Kidney (tissue), 14 donors: ENCODE results near the gene PNMA6A. TPM values are rescaled to one million over a fixed set of nuclear protein-coding genes. Genes with fewer than 3 reads are reported as not detected.
"Not testable (repeated sequence)": the region's sequence is repeated elsewhere in the genome, so short reads cannot be mapped to it uniquely, and the experiment has no call there.

ENCODE experiments used
- DNase-seq, 5 donors: peaks; one replicate each; pipeline ENCODE4 v3.0.0-alpha.2; 2013 to 2020
- FAIRE-seq: peaks from 2 replicates; lab custom pipeline; 2012; peaks lifted over from hg19 to GRCh38; lab: Jason Lieb, UNC
- H3K27ac ChIP-seq, 2 donors: one replicate each; pipeline ENCODE4 v1.7.0; 2013; ENCODE audit warnings: low read depth in 2 of 2, low read length in 2 of 2, inconsistent platforms in 1 of 2
- H3K27me3 ChIP-seq: one replicate; pipeline ENCODE4 v1.7.1; 2013; ENCODE audit warnings: low read length, inconsistent platforms; ENCODE audit not compliant: control insufficient read depth, insufficient read depth
- H3K36me3 ChIP-seq, 3 donors: one replicate each; pipeline versions ENCODE4 v1.7.0 to v1.7.1; 2013; ENCODE audit warnings: low read length in 3 of 3, control low read depth in 1 of 3, inconsistent platforms in 1 of 3; ENCODE audit not compliant: insufficient read depth in 3 of 3, control insufficient read depth in 2 of 3
- H3K4me1 ChIP-seq, 3 donors: one replicate each; pipeline versions ENCODE4 v1.7.0 to v1.7.1; 2013; ENCODE audit warnings: low read length in 3 of 3, inconsistent platforms in 1 of 3, low read depth in 1 of 3; ENCODE audit not compliant: control insufficient read depth in 2 of 3, insufficient read depth in 2 of 3
- H3K4me3 ChIP-seq, 3 donors: one replicate each; pipeline versions ENCODE4 v1.7.0 to v1.8.1; 2013; ENCODE audit warnings: low read length in 3 of 3, control low read depth in 1 of 3, inconsistent platforms in 1 of 3
- H3K9ac ChIP-seq, 3 donors: one replicate each; pipeline versions ENCODE4 v1.7.0 to v1.7.1; 2013; ENCODE audit warnings: low read length in 3 of 3, control low read depth in 1 of 3, inconsistent platforms in 1 of 3
- H3K9me3 ChIP-seq, 3 donors: one replicate each; pipeline versions ENCODE4 v1.7.0 to v1.7.1; 2013; ENCODE audit warnings: low read length in 3 of 3, control low read depth in 1 of 3, inconsistent platforms in 1 of 3; ENCODE audit not compliant: control insufficient read depth in 2 of 3, insufficient read depth in 1 of 3
- intact Hi-C: fragments of 100-400 bp; cut with DNase I; formaldehyde crosslinking; loops from one replicate; pipeline ENCODE4 v1.11.1; 2022
- polyA plus RNA-seq: library from polyadenylated mRNA; stranded (reverse); fragments of 350-450 nt; fragmentation: Illumina TruSeq; extraction: RNeasy Lipid Tissue Mini Kit (QIAGEN cat#74804); gene quantifications from one replicate; pipeline ENCODE4 v1.2.3, GENCODE V29; 2014; ENCODE audit warnings: low read depth, low replicate concordance; ENCODE audit not compliant: insufficient read depth
- total RNA-seq: library from RNA; stranded (reverse); fragmentation: NEBNext Ultra II Directional; extraction: Animal tissue kit (Norgen Biotek cat#: 25700); gene quantifications from one replicate; pipeline ENCODE4 v1.2.1, GENCODE V29; 2021
- TF ChIP-seq, protein P1 (sequence below): IDR thresholded peaks from 3 replicates; pipeline ENCODE4 v1.5.1; 2012; ENCODE audit warnings: mild to moderate bottlenecking, moderate library complexity, borderline replicate concordance; ENCODE audit not compliant: insufficient read depth; ENCODE audit errors: extremely low read depth
- donor health status: control.
- donor health status: control.
- donor health status: control.
- donor health status: control.
- donor health status: control.
- donor health status: DM: yes; HTN: yes; CAD: no.
- donor health status: Normal renal cell carcinoma (clear cell type).

Gene PNMA6A
- total and polyA plus RNA-seq, 2 donors from 2014 or later, result 4.2 to 15.8 TPM

DNA sequence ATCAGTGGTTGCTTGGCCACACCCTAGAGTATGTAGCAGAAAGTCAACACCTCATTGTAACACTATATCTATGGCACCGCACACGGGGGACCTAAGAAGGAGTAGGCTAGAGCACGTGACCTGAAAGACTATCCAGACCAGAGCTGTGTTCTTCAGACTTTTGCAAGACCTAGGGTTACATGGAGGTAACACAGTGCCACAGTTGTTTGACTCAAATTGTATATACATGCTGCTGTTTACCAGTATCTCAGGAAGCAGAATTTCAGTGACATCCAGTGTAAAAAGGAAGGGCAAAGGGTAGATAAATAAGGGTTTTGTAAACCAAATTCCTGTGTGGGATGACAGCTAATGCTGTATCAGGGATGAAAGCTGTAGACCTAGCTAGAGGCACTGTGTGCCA lies 30.2 kb downstream of the PNMA6A start:
- Histone ChIP-seq H3K9me3 (no peaks in the 10 kb centered on the region), H3K27me3 (no peaks in the 10 kb centered on the region), H3K4me1 (no peaks in the 10 kb centered on the region), H3K9ac (no peak overlapping the region), H3K36me3 (no peaks in the 10 kb centered on the region), H3K27ac (no peak overlapping the region), H3K4me3 (no peak overlapping the region)
- intact Hi-C loops, result no loop called here
- DNase-seq (no peak), FAIRE-seq (no peak)
- TF ChIP-seq, protein P1, sequence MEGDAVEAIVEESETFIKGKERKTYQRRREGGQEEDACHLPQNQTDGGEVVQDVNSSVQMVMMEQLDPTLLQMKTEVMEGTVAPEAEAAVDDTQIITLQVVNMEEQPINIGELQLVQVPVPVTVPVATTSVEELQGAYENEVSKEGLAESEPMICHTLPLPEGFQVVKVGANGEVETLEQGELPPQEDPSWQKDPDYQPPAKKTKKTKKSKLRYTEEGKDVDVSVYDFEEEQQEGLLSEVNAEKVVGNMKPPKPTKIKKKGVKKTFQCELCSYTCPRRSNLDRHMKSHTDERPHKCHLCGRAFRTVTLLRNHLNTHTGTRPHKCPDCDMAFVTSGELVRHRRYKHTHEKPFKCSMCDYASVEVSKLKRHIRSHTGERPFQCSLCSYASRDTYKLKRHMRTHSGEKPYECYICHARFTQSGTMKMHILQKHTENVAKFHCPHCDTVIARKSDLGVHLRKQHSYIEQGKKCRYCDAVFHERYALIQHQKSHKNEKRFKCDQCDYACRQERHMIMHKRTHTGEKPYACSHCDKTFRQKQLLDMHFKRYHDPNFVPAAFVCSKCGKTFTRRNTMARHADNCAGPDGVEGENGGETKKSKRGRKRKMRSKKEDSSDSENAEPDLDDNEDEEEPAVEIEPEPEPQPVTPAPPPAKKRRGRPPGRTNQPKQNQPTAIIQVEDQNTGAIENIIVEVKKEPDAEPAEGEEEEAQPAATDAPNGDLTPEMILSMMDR, result no peak

DNA sequence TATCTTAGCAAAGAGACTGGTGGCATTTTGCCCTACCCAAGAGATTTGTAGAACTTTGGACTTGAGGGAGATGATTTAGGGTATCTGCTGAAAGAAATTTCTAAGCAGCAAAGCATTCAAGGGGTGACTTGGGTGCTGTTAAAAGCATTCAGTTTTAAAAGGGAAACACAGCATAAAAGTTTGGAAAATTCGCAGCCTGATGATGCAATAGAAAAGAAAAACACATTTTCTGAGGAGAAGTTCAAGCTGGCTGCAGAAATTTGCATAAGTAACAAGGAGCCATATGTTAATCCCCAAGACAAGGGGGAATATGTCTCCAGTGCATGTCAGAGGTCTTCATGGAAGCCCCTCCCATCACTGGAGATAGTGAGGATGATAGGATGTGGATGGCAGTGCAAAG lies 32.7 kb downstream of the PNMA6A start:
- intact Hi-C loops, H3K36me3 ChIP-seq, H3K4me3 ChIP-seq, H3K27ac ChIP-seq, DNase-seq, H3K9me3 ChIP-seq, FAIRE-seq, H3K9ac ChIP-seq, H3K27me3 ChIP-seq, H3K4me1 ChIP-seq: not testable (repeated sequence)

DNA sequence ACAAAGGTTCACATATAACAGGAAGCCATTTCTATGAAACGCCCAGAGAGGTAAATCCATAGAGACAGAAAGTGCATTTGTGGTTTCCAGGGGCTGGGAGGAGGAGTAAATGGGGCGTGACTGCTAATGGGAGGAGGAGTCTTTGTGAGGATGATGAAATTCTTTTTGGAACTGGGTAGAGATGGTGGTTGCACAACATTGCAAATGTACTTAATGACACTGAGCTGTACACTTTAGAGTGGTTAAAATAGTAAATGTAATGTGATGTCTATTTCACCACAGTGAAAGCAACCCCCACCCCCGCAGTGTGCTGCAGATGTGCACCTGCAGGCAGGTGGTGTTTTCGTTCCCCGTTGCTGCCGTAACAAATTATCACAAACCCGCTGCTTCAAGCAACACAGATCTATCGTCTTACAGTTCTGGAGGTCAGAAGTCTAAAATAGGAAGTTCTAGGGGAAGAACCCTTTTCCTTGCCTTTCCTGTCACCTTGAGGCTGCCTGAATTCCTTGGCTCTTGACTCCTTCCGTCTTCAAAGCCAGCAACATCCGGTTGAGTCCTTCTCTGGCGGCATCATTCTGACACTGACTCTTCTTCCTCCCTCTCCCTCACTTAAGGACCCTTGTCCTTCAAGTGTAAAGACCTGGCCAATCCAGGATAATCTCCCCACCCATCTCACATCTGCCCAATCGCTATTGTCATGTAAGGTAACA lies 34.0 kb downstream of the PNMA6A start:
- intact Hi-C loops, H3K27ac ChIP-seq, H3K9ac ChIP-seq, FAIRE-seq, H3K27me3 ChIP-seq, H3K36me3 ChIP-seq, DNase-seq, H3K4me3 ChIP-seq, H3K9me3 ChIP-seq, H3K4me1 ChIP-seq: not testable (repeated sequence)

DNA sequence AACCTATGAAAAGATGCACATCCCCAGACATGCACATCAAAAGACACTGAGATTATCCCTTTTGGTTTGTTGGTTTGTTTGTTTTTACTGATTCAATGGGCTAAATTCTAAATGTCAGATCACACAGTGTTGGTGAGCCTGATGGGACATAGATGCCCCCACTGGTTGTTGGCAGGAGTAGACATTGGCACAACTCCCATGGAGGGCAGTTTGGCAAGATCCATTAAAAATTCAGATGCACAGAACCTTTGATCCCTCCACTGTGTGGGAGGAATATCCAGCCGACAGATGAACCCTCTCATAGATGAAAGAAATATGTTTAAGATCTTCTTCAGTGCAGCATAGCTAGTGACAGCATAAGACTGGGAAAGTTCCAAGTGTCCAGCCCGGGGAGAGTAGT lies 38.5 kb downstream of the PNMA6A start:
- H3K27ac ChIP-seq, H3K4me3 ChIP-seq, intact Hi-C loops, DNase-seq, FAIRE-seq, H3K9me3 ChIP-seq, H3K9ac ChIP-seq, H3K27me3 ChIP-seq, H3K4me1 ChIP-seq, H3K36me3 ChIP-seq: not testable (repeated sequence)

DNA sequence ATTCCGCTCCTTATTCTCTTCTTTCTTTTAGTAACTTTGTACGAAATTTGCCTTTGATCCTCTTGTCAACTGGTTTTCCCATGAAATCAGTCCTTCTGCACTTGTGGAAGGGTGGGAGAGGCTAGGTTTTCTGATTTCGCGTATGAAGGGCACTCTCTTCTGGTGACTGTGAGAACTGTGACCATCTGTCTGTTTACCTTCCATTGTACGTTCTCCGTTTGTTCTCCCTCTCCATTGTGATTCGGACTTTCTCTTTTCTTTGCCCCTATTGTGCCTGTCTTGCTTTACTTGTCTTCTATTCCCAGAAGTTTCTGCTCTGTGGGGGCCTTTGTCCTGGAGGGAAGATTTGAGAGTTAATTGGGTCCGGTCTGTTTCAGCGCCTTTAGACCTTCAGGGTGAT lies 41.6 kb downstream of the PNMA6A start:
- H3K9me3 ChIP-seq, H3K27me3 ChIP-seq, DNase-seq, H3K9ac ChIP-seq, H3K4me1 ChIP-seq, FAIRE-seq, H3K36me3 ChIP-seq, intact Hi-C loops, H3K4me3 ChIP-seq, H3K27ac ChIP-seq: not testable (repeated sequence)

DNA sequence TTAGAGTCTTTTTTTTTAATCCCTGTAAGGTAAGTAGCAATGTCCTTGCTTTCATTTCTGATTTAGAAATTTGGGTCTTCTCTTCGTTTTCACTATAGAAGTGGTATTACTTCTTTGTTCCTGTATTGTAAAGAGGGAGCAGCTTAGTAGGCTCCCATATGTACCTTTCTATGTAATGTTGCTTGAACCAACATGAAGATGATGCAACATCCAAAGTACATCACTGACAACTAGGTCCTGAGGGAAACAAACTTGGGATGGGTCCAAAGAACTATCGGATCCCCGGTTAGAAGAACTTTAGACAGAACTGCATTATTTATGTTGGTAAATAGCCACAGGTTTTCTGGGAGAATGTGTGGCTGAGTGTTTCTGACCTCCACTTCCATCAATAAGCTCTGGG lies 45.5 kb downstream of the PNMA6A start:
- FAIRE-seq, H3K4me1 ChIP-seq, H3K4me3 ChIP-seq, H3K9me3 ChIP-seq, intact Hi-C loops, DNase-seq, H3K27me3 ChIP-seq, H3K9ac ChIP-seq, H3K27ac ChIP-seq, H3K36me3 ChIP-seq: not testable (repeated sequence)

DNA sequence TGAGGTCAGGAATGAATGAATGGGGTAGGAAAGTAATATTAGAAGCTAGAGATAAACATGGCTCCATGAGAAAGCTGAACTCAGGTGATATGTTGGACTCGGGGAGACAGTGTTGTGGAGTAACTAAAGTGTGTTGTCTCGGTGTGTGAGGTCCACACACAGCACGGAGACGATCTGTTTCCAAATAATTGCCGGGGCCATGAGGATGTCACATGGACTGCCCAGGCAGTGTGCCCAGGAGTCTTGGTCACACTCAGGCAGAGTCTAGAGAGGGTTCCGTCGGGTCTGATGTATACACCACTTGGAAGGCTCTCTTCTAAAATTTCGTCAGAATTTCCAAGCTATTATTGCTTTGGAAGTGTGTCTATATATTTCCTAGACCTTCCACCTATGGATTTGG lies 48.0 kb downstream of the PNMA6A start:
- intact Hi-C loops, H3K9me3 ChIP-seq, H3K27ac ChIP-seq, FAIRE-seq, H3K4me3 ChIP-seq, H3K36me3 ChIP-seq, H3K9ac ChIP-seq, DNase-seq, H3K27me3 ChIP-seq, H3K4me1 ChIP-seq: not testable (repeated sequence)

DNA sequence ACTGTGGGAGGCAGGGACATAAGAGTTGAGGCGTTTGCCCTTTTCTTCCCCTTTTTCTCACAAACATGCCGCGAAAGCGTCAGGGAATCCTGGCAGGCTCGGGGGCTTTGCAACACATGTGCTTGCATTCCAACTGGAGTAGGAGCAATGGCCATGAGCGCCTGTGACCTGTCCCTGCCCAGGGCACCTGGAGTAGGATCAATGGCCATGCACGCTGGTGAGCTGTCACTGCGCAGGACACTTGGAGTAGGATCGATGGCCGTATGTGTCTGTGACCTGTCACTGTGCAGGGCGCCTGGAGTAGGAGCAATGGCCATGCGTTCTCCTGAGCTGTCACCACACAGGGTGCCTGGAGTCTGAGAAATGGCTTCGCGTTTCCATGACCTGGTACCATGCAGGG lies 51.2 kb downstream of the PNMA6A start:
- H3K9ac ChIP-seq, FAIRE-seq, intact Hi-C loops, H3K27me3 ChIP-seq, H3K36me3 ChIP-seq, H3K4me3 ChIP-seq, H3K27ac ChIP-seq, DNase-seq, H3K4me1 ChIP-seq, H3K9me3 ChIP-seq: not testable (repeated sequence)
